ENCODE data around the gene MYBPHL.
A peak's percentile ranks its signal among the peaks of the same experiment; 100 is the strongest.

MYBPHL gene

DNA sequence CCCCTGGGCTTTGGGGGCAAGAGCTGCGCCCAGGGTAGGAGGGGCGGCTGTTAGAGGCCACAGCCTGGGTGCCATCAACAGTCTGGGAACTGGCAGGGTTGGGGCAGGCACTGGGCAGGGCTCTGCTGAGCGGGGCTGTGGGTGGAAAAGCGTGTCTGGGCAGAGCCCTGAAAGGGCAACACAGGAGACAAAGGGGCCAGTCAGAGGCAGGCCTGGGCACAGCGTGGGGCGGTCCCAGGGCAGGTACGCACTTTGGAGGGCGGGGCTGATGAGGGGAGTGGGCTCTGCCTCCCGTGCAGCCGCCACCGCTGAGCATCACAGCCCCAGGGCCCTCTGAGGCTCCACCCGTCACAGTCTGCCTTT is 43.6 kb downstream of the MYBPHL start:
- DNase-seq, result peak; percentile 35

DNA sequence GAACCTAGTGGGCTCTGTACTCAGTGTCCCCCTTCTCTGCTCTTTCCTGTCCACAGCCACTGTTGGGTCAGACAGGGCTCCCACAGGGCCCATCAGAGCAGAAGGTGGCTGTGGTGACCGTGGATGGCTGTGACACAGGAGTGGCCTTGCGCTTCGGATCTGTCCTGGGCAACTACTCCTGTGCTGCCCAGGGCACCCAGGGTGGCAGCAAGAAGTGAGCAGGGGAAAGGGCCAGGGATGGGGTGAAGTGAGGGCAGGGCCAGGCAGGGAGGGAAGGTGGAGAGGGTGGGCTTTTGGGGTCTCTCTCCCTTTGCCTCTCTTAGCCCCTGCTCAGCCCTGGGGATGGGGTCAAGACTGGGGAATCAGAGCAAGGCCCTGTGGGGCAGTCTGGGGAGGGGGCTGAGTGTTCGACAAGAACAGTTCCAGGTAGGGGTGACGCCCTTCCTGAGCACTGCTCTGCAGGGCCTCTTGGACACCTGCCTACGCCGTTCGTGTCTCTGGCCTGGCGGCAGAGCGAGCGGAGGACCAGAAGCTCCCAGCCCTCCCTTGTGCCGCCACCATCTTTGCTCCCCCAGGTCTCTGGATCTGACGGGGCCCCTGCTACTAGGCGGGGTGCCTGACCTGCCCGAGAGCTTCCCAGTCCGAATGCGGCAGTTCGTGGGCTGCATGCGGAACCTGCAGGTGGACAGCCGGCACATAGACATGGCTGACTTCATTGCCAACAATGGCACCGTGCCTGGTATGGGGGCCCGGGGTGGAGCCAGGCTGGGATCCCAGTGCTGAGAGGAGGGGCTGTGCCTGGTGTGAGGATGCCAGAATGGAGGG is 44.4 kb downstream of the MYBPHL start:
- no peak for DNase-seq

DNA sequence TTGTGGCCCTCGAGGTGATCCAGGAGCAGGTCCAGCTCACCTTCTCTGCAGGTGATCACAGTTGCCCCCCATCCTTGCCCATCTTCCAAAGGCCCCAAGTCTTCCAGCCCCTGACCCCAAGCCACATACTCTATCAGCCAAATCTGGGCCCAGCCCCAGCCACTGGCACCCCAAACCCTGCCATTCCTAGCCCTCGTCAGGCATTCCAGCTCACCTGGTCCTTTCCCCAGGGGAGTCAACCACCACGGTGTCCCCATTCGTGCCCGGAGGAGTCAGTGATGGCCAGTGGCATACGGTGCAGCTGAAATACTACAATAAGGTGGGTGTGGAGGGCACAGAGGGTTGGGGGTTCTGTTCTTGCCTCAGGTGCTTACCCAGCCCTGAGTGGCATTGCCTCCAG is 45.2 kb downstream of the MYBPHL start:
- DNase-seq, result no peak

- DNase-seq, result no peak
These were observed 45.8 kb downstream of the MYBPHL start for GRCh38 chr1:109261006-109261405.

DNA sequence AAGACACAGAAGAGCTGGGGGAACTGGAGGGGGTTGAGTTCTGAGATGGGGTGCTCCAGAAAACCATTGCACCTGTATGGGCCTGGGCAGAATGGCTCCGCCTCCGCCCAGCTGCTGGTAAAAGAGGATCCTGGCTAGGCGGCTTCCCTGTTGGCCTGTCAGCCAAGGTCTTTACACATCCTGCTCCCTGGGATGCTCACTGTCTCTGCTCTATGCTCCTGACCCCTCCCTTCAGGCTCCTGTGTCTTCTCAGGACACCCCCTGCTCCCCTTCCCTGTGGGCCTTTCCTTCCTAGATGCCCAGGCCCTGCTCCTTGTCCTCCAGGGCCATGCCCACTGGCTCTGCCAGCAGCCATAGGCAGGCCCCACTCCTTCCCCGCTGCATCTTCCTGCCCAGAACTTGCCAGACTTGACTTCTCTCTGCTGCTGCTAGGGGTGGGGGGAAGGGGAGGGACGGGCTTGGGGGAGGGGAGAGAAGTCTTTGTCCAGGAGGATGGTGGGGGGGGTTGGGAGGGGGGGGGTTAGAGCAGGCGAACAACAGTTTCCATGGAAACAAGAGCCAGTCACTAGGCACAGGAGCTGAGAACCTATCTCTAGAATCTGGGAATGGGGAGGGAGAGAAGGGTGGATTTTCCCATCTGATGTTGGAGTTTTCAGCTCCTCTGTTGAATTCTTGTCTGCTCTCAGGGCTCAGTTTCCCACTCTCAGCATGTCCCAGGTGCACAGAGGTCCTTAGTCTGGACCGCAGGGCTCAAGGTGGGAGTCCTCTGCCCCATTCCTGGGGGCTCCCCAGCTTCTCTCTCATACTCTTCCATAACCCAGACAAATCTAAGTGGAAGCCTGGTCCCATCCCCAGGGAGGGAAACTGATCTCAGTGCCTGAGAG is 46.9 kb downstream of the MYBPHL start:
- DNase-seq, result no peak

GRCh38 chr1:109258481-109259466 is 48.0 kb downstream of the MYBPHL start:
- no peak for DNase-seq

- DNase-seq, result no peak
These were observed 49.0 kb downstream of the MYBPHL start for GRCh38 chr1:109257682-109258421.

DNA sequence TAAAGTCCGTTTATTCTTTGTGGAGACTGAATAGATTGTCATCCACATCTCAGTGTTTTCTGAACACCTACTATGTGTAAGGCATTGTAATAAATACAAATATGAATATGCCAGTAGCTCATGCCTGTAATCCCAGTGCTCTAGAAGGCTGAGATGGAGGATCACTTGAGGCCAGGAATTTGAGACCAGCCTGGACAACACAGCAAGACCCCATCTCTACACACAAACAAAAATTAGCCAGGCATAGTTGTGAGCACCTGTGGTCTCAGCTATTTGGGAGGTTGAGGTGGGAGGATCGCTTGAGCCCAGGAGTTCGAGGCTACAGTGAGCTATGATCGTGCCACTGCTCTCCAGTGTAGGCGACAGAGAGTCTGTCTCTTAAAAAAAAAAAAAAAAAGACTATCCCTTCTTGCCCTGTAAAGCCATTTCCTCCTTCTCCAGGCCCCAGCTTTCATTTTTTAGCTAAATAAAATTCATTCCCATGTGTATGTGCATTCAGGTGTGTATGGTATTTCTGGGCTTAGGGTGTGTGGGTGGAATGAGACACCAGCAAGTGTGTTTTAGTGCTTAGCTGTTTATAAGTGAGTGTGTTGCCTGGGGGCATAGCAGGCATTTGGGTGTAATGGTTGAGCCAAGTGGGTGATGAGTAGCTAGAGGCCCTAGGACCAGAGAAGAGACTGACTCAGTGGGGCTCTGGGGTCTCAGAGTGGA is 49.7 kb downstream of the MYBPHL start:
- no peak for DNase-seq

DNA sequence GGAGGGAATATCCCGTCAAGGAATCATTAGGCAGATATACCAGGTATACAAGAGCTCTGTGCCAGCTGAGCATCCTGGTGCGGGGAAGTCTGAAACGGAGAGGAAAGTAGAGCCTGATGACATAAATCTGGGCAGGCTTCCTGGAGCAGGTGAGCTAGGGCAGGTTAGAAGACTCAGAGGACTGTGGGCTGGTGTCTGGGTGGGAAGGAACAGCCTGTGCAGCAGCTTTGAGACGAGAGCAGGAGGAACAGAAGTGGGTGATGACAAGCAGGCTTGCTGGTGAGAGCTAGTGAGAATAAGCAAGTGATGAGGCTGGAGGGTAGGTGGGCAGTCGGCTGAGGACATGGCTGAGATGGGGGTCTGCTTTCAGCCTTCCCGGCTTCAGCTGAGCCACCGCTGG is 50.7 kb downstream of the MYBPHL start:
- no peak for DNase-seq

DNA sequence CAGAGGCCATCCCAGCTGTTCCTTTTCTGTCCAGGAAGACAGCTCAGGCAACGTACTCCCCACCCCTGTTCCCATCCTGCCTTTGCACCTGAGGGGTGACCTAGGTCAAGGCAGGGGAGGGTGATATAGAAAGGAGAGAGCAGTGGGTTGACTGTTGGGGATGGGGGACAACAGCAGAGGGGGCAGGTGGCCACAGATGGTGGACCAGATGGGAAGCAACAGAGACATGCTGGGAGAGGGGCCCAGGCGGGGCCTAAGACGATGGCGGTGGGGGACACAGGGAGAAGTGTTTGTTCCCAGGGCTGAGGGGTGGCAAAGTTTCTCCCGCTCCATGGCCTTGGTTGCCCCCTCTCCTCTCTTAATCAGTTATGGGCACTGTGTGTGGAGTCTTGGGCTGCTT is 51.1 kb downstream of the MYBPHL start:
- no peak for DNase-seq

DNA sequence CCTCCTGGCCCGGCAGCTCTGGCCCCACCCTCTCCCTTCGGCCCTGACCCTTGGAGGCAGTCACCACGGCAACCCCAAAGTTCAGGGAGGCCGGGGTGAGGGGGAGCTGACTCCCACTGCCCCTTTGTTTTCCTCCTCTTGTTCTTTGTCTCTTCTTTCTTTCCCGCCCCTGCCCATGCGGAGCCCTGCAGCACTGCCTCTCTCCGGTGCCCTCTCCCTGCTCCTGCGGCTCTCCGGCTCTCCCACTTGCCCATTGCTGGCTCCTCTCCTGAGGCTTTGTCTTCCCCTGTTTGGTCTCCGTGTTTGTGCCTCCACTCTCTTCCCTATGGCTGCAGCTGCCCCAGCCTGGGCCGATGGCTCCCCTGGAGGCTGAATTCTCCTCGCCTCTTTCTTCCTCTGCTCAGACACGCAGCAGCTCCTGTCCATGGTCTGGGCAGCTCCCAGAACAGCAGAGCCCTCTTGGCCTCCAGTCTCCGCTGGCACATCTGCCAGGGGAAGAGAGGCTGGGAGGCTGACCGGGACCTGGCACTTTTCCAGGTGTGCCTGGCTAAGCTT is 51.6 kb downstream of the MYBPHL start:
- DNase-seq, result no peak

GRCh38 chr1:109254621-109255096 is 52.2 kb downstream of the MYBPHL start:
- DNase-seq, result no peak

GRCh38 chr1:109253803-109254620 is 52.8 kb downstream of the MYBPHL start:
- DNase-seq, result no peak

DNA sequence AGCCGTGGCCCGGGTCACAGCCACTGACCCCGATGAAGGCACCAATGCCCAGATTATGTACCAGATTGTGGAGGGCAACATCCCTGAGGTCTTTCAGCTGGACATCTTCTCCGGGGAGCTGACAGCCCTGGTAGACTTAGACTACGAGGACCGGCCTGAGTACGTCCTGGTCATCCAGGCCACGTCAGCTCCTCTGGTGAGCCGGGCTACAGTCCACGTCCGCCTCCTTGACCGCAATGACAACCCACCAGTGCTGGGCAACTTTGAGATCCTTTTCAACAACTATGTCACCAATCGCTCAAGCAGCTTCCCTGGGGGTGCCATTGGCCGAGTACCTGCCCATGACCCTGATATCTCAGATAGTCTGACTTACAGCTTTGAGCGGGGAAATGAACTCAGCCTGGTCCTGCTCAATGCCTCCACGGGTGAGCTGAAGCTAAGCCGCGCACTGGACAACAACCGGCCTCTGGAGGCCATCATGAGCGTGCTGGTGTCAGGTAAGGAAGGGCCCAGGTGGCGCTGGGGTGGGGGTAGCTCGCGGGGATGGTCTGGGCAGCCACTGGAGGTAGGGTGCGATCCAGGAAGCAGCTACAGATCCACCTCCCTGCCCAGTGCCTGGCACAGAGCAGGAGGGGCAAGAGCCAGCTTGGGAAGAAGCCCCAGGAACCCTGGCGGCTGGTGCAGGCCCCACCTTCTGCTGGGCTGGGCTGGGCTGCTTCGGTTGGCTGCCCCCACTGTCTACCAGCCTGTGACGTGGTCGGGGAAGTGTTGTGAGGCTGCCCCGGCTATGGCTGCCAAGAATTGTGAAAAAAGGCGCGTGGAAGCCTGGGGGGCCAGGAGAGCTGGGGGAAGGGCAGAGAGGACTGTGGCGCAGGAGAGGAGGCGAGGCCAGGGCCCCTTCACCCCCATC is 53.7 kb downstream of the MYBPHL start:
- no peak for DNase-seq

DNA sequence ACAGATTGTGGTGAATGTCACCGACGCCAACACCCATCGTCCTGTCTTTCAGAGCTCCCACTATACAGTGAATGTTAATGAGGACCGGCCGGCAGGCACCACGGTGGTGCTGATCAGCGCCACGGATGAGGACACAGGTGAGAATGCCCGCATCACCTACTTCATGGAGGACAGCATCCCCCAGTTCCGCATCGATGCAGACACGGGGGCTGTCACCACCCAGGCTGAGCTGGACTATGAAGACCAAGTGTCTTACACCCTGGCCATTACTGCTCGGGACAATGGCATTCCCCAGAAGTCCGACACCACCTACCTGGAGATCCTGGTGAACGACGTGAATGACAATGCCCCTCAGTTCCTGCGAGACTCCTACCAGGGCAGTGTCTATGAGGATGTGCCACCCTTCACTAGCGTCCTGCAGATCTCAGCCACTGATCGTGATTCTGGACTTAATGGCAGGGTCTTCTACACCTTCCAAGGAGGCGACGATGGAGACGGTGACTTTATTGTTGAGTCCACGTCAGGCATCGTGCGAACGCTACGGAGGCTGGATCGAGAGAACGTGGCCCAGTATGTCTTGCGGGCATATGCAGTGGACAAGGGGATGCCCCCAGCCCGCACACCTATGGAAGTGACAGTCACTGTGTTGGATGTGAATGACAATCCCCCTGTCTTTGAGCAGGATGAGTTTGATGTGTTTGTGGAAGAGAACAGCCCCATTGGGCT is 54.5 kb downstream of the MYBPHL start:
- DNase-seq, result no peak

GRCh38 chr1:109251277-109252166 is 55.3 kb downstream of the MYBPHL start:
- no peak for DNase-seq
